Sigmoid colon (tissue), 4 donors: ENCODE measurements around the gene SEC24B.

Experiments
- CTCF ChIP-seq, 4 experiments: fragments of 450-650 bp in 3 of 4; fragments of 200-600 bp in 1 of 4; IDR thresholded peaks; one replicate each; pipeline ENCODE4 v1.5.1; 2016 to 2019; ENCODE audit warnings: antibody characterized with exemption in 4 of 4, mild to moderate bottlenecking in 3 of 4, moderate library complexity in 2 of 4
- POLR2AphosphoS5 ChIP-seq, 4 donors: sonication (generic); formaldehyde crosslinking; IDR thresholded peaks; one replicate each; pipeline ENCODE4 v1.6.1; 2017; ENCODE audit warnings: antibody characterized with exemption in 4 of 4

- no peak for TF ChIP-seq POLR2AphosphoS5 (IDR thresholded peaks at IDR 0.05)
- TF ChIP-seq CTCF (IDR thresholded peaks at IDR 0.05), result no peak
Measured at GRCh38 chr4:109497511-109497910, 63.9 kb downstream of the SEC24B start.
